HL-60/S4 treated with phorbol 12-myristate 13-acetate at 8.2 ng/mL for 4 days and 3 days (cell line): ENCODE data around the gene GRAMD2A.

Source experiments
- in situ Hi-C: fragments of 300-500 bp; cut with MboI; formaldehyde crosslinking; loops from 2 replicates; pipeline ENCODE4 v1.15.0; 2022; ENCODE audit warnings: low sequenced_read_pairs

GRAMD2A gene

DNA sequence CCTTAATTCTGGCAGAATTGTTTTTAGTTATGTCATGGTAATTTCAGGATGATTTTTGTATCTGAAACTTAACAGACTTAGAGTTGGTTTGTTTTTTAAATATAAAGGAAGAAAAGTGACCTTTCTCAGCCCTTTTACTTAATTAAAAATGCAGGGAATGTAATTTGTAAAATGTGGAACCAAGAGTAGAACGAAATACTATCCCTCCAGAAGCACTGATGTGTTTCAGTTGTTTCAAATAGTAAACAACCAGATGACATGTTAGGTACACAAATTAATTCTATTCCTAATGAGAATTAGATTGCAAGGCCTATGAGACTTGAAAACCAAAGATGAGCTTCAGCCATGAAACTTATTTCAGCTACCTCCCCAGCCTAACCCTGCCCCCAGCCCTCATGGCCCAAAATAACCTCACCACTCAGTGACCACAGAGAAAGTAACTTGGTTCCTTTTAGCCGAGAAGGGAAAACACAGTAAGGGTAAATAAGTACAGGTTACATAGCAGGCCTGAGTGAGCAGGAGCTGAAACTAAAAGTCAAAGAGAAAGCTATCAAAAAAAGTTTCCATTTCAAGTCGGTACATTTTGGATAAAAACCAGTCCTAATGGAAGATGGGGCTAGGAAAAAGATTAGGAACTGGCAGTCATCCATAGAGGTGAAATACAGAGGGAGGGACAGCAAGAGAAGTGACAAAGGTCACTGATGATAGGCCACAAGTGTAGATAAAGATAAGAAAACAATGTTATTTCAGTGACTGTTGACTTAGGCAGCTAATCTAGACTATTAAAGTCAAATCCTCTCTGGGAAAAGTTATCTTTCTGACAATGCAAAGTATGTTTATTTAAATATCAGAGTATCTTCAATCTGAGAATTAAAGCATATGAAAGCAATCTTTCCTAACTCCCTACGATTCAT lies 56.2 kb downstream of the GRAMD2A start:
- in situ Hi-C loops = no loop called here

DNA sequence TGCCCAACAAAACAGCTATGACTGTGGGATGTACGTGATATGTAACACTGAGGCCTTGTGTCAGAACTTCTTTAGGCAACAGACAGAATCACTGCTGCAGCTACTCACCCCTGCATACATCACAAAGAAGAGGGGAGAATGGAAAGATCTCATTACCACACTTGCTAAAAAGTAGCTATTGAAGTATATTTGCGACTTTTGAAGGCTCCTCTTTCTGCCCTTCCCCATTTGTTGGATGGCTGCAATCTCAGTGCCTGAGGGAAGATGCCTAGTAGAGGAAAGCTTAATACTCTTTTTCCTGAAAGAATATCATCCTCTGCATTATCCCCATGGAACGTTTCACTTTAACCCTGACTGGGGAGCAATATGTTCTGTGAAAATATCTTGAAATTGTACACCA lies 57.5 kb downstream of the GRAMD2A start:
- in situ Hi-C loops = no loop called here

DNA sequence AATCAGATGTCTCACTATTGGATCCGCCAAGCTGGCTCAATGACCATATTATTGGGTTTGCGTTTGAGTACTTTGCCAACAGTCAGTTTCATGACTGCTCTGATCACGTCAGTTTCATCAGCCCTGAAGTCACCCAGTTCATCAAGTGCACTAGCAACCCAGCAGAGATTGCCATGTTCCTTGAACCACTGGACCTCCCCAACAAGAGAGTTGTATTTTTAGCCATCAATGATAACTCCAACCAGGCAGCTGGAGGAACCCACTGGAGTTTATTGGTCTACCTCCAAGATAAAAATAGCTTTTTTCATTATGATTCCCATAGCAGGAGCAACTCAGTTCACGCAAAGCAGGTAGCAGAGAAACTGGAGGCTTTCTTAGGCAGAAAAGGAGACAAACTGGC lies 57.9 kb downstream of the GRAMD2A start:
- in situ Hi-C loops = no loop called here

DNA sequence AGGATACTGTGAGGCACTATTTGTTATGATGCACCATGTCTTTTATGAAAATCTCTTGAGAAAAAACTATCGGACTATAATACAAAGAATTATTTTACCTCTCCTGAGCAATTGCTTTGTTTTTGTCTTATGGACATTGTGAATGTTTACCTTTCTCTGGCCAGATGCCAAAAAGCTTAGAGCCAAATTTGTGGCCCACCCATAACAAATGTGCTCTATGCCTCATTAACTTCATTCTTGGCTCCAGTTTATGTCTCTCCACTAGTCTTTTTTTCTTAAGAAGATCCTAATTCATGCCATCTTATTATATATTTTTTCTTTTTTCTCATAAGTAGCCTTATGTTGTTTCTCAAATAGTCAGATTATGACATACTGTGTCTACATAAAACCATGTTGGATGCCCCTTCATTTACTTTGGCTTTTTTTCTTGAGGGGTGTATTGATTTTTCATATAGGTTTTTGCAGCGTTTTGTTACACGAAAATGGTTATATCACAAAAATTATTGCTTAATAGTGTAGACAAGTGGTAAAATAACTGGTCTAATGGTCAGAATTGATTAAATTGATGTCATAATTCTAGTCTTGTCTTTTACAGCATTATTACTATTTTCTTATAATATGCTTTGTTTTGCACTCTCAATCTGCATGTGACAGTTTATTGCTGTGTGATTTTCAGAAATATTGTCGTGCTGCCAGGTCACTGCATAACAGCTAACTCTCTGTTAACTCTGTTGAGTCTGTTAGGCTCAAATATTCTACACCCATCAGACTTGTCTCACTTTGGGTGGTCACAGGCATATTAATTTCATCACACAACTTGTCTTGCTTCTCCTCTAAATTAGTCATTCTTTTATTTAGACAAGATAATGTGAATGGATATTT lies 61.2 kb downstream of the GRAMD2A start:
- in situ Hi-C loops = no loop called here

DNA sequence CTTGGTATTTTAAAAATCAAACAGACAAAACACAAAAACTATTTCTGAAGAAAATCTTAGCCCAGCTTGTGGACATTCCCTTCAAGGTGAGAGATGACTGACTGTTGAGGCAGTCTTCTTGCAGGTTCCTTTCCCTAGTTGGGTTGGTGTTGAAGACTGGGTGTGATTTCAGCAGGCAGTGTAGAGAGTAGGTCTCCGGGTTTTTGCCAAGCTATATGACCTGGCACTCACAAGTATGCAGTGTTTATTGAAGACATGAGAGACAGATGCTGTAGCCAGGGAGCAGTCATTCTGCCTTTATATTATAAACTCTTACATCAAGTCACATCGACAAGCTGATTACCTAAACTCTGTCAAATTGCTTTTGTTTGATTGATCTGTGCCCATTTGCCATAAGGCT lies 61.9 kb downstream of the GRAMD2A start:
- in situ Hi-C loops = no loop called here

DNA sequence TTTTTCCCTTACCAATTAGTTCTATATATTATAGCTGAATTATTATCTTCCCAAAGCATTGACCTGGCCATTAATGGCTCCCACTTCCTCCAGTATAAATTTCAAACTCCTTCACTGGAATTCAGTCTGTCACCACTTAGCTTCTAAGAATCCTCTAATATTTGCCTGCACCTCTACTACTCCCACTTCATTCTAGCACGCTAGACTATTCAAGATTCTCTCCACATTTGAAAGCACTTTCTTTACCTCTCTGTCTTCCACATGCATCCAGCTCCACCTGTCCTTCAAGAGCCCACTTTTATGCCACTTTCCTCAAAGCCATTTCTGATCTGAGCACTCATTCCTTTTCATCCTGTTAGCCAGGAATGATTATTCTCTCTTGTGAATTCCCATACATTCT lies 64.4 kb downstream of the GRAMD2A start:
- in situ Hi-C loops = no loop called here

DNA sequence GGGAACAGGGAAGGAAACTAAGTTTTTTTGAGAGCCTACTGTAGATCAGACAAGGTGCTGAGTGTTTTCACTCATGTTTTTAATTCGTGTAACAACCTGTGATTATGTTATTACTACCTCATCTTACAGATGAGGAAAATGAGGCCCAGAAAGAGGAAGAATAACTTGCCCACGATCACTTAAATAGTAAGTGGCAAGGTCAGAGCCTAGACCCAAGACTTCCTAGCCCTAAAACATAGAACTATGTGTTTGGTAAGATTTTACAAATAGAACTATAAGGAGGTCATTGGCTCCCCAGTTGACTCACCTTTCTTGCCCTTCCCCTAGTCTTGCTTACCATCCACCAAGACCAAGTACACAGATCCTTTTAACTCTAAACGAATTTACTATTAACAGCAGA lies 65.7 kb downstream of the GRAMD2A start:
- in situ Hi-C loops = no loop called here

DNA sequence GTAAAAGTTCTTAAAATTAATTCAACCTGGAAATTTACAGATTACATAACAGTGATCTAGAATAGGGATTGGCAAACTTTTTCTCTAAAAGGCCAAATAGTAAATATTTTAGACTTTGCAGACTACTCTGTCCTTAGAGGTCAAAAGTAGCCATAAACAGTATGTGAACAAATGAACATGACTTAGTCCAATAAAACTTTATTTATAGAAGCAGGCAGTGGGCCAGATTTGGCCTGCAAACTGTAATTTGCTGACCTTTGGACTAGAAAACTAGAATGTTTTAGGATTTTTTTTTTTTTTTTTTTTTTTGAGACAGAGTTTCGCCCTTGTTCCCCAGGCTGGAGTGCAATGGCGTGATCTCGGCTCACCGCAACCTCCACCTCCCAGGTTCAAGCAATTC lies 67.3 kb downstream of the GRAMD2A start:
- in situ Hi-C loops = no loop called here

DNA sequence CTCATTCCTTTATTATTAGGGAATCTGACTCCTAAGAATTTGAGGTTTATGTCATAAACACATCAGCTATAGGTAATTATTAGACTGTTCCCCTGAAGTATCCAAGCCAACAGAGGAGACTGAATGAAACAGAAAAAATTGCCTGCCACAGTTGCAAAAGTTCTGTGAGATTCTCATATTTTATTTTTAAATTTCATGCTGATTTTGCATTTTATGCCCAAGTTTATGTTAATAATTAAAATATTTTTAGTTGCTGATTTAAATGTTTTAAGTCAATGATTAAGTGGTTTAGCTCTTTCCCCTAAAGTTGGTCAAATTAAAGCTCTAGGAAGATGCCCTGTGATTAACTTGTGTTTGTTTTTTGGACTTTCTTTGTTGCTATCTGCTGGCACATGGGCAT lies 69.2 kb downstream of the GRAMD2A start:
- in situ Hi-C loops = no loop called here

DNA sequence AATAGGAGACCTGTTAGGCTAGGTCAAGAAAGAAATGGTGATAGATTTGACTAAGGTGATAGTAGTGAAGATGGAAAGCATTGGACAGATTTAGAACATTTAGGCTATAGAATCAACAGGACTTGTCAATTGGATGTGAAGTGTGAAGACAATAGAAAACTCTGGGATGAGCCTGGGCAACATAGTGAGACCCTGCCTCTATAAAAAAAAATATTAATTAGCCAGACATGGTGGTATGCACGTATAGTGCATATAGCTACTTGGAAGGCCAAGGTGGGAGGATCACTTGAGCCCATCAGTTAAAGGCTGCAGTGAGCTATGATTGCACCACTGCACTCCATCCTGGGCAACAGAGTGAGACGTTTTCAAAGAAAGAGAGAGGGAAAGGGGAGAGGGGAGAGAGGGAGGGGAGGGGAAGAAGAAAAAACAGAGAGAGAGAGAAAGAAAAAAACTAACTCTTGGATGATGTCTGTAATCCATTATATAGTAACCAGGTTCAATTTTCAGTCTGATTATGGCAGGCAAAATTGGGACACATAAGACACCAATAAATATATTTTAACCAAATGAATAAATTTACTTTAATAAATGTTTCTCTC lies 69.8 kb downstream of the GRAMD2A start:
- in situ Hi-C loops = no loop called here

DNA sequence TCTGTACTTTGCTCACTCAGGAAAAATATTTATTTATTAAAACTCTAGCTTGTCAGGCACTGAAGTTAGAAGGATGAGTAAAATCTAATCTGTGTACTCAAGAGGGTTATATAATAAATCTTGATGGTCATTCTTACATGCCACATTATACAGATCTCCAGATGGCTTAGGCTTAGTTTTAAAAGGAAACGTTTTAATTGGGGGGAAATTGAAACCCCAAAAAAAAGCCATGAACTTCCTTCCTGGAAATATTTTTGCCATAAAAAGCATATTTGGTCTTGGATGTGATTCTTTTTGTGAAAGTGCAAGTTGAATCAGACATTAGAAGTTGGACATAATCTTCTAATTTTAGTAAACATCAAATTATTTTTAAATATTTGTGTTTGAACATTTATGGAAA lies 73.4 kb downstream of the GRAMD2A start:
- in situ Hi-C loops = no loop called here

DNA sequence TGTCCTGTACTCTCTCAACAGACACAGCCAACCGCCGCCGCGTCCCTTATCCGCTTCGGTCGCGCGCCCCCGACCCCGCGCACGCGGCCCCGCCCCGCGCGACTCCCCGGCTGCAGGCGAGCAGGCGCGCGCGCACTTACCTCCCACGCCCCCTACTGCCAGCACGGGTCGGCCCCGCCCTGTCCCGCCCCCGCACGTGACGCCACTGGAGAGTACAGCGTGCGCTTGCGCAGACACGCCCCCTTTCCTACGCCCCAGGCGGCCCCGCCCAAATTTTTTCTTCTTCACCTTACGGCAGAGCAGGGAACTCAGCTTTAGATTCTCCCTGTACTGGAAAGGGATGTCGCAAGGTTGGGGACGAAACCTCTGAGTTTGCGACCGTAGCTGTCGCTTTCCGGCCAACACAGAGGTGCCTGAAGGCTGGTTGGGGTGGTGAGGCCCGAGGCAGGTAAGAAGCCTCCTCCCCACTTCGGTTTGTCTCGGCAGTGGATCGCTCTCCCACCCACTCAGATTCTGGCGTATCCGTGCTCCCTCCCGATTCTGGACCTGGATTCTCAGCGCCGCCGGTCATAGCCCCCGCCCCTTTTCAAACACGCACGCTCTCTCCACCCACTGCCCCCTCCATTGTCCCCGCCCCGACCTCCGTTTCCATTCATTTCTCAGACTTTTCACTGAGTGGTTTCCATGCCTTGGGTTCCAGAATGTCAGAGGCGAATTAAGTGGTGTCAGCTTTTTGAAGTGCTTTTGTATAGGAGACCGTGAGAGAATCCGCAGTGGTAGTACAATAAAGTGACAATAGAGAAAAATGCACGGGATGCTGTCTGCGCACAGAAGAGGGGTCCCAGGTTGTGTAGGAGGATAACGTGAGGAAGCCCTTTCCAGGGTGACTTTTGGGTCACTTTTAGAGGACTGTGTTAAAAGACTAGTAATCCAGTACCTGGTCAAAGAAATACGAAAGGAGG lies 79.3 kb downstream of the GRAMD2A start, which contains the start of the genes MYO9A and SENP8:
Gene MYO9A, minus strand, starts transcription at position 134 of the 962 bp plus-strand sequence. CDS start 71,587 bp downstream, outside the sequence.
Gene SENP8, plus strand, starts transcription at position 387 of the 962 bp plus-strand sequence. CDS start 21,221 bp downstream, outside the sequence.
- in situ Hi-C loops = no loop called here

DNA sequence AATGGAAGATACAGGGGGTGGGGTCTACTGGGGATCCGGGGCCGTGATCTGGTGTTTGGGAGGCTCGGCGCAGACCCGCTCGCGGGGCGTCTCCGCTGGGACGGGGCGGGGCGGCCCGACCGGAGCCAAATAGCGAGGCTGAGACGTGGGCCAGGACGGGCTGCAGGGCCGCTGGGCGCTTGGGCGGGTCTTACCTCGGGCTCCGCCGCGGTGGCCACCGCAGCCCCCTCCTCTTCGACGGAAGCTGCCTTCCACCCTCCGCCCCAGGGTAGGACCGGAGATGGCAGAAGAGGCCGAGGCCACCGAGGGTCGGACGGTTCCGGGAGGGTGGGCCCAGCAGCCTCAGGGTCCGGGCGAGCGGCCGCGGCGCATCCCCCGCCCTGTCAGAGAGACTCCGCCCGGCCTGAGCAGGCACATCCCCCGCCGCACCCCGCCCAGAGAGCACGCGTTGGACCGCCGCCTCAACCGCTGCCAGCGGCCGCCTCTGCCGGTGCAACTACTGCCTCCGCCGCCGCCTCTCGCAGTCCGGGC lies 80.0 kb downstream of the GRAMD2A start:
- in situ Hi-C loops = no loop called here

DNA sequence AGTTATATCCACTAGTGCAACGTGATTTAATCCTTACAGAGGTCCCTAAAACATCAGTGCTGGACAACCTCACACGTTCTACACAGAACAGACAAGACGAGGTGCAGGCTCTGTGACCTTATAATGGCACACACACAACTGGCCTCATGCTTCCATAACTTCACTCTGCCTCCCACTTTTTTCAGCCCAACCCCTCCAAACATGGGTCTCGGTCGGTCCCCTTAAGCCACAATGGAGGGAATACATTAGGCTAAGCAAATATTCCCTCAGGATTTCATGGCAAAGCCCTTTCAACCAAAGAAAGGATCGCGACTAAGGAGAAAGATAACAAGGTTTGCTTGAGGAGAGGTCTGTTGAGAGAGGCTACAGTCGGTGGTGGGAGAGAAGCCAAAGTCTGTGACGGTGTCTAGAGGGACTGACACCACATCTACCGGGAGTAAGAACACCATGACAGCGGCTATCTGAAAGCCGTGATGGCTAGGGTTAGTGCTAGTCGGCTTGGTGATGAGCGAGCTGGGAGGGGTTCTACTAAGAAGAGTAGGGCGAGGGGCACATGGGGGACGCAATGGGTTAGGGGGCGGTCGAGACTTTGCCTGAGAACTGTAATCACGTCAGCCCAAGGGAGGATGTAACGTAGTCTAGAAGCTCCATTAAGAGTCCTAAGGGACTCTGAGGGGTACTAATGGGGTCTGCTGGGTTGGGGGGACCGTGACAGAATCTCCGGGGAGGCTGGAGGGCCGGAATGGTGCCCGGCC lies 80.7 kb downstream of the GRAMD2A start:
- in situ Hi-C loops = no loop called here

DNA sequence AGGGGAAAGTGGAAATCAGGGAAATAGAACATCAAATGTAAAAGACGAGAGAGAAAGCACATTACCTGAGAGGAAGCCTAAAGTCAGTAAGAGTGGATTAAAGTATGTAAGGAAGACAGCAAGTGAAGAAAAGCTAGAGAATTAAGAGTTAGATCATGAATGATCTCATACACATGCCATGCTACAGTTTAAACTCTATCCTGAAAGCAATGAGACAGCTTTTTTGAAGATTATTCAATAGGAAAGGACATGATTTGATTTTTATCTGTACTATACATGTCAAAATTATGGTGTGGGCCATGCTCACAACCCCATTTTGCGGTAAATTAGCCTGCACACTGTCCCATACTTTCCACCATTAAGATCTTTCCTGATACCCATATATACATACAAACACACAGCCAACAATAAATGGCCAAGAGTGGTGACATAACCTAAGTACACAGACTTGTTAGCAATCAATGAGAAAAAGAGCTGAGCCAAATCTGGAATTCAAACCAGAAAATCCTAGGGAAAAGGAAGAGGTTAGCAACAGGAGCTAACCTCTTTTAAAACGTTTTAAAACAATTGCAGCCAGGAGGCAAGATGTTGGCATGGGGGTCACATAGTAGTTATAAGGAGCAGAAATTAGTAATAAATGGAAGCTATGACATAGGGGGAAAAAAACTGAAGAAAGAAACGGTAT lies 84.1 kb downstream of the GRAMD2A start:
- in situ Hi-C loops = no loop called here

DNA sequence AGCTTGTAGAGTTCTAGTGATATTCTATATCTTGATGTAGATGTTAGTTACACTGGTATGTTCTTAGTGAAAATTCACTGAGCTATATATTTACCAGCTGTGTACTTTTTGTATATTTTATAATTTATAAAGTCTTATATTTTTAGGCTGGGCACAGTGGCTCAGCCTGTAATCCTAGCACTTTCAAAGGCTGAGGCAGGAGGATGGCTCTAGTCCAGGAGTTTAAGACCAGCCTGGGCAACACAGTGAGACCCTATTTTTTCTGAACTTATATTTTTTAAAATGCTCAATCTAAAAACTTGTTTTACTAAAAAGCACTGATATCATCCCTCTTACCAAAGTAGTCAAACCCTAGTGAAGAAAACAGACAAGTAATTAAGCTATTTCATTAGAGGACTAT lies 84.8 kb downstream of the GRAMD2A start:
- in situ Hi-C loops = no loop called here

DNA sequence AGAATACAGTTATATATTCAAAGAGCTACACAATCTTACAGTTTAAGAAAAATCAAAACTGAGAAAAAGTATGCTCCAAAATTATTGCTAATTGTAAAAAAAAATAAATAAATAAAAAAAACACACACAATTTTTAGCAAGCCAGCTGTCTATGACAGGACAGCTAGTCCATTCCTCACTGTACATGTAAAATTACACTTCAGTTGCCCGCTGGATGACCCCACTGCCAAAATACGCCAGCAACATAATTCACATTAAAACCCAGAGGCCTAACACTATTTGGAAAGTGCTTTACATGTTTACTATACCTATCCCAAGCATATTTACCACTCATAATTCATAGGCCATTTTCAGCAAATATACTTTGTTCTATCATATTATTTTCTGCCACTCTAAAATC lies 85.5 kb downstream of the GRAMD2A start:
- in situ Hi-C loops = no loop called here

DNA sequence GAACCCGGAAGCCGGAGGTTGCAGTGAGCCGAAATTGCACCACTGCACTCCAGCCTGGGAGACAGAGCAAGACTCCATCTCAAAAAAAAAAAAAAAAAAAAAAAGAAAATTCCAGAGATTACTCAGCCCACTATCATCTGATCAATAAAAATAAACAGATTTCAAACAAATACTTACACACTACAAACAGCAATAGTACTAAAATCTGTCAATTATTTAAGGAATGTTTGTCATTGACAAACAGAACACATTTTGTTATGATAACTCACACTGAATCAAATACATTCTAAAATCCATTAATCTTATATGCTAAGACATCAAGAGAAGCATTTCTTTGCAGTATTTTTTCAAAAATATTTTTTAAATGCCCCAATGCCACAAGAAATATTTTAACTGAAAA lies 87.2 kb downstream of the GRAMD2A start:
- in situ Hi-C loops = no loop called here
